Naive thymus-derived CD4-positive, alpha-beta T cell (primary cell): Measurements from ENCODE around the gene MRTFA. TPM values are rescaled to one million over a fixed set of nuclear protein-coding genes. Genes with fewer than 3 reads are reported as not detected.
A peak's percentile ranks its signal among the peaks of the same experiment; 100 is the strongest.

Experiments
- ATAC-seq: fragments of 150-1000 bp; cut with Tn5 transposase; 2 replicates; pipeline ENCODE4 v1.10.0; 2021; ENCODE audit warnings: mild to moderate bottlenecking, moderate library complexity
- CTCF ChIA-PET: fragments of 350-600 bp; sonication (Branson Sonifier 250); formaldehyde crosslinking; loops from one replicate; lab custom pipeline; 2021; ENCODE audit warnings: antibody characterized with exemption; lab: Charles Lee
- POLR2A ChIA-PET: fragments of 350-600 bp; sonication (Branson Sonifier 250); formaldehyde crosslinking; loops from one replicate; lab custom pipeline; 2021; ENCODE audit warnings: antibody characterized with exemption, inconsistent platforms; lab: Charles Lee
- DNase-seq, 9 donors: peaks; one replicate each; pipeline versions ENCODE4 v3.0.0 to v3.0.0-alpha.2; 2020 to 2022; ENCODE audit warnings: mixed read lengths in 1 of 9
- H3K27ac ChIP-seq: one replicate; pipeline ENCODE4 v1.7.0; 2013; ENCODE audit warnings: mild to moderate bottlenecking, low read depth, low read length, moderate library complexity
- H3K27me3 ChIP-seq, 2 donors: one replicate each; pipeline ENCODE4 v1.7.0; 2013; ENCODE audit warnings: low read length in 2 of 2, mild to moderate bottlenecking in 2 of 2, moderate library complexity in 2 of 2; ENCODE audit not compliant: control insufficient read depth in 2 of 2, insufficient read depth in 2 of 2
- H3K36me3 ChIP-seq, 3 experiments: 1 replicate in 2 of 3; 2 replicates in 1 of 3; pipeline ENCODE4 v1.7.0; 2013; ENCODE audit warnings: low read length in 3 of 3, mild to moderate bottlenecking in 3 of 3, moderate library complexity in 1 of 3; ENCODE audit not compliant: insufficient read depth in 3 of 3, control insufficient read depth in 2 of 3
- H3K4me1 ChIP-seq, 2 donors: one replicate each; pipeline ENCODE4 v1.7.0; 2013; ENCODE audit warnings: low read length in 2 of 2, mild to moderate bottlenecking in 2 of 2, moderate library complexity in 1 of 2; ENCODE audit not compliant: control insufficient read depth in 2 of 2, insufficient read depth in 2 of 2
- H3K4me3 ChIP-seq: 2 replicates; pipeline ENCODE4 v1.7.0; 2013; ENCODE audit warnings: mild to moderate bottlenecking, low read length
- H3K9me3 ChIP-seq, 3 experiments: 1 replicate in 2 of 3; 2 replicates in 1 of 3; pipeline ENCODE4 v1.7.0; 2013; ENCODE audit warnings: low read length in 3 of 3; ENCODE audit not compliant: control insufficient read depth in 2 of 3
- H3K27ac Mint-ChIP-seq, 9 donors: one replicate each; pipeline ENCODE4 v1.8.0; 2020 to 2022; ENCODE audit warnings: mixed read lengths in 9 of 9, mild to moderate bottlenecking in 8 of 9, moderate library complexity in 5 of 9, inconsistent platforms in 2 of 9
- H3K27me3 Mint-ChIP-seq, 5 donors: one replicate each; pipeline ENCODE4 v1.8.0; 2021 to 2022; ENCODE audit warnings: mixed read lengths in 5 of 5, mild to moderate bottlenecking in 1 of 5
- H3K36me3 Mint-ChIP-seq, 5 donors: one replicate each; pipeline ENCODE4 v1.8.0; 2020 to 2022; ENCODE audit warnings: mixed read lengths in 5 of 5, mild to moderate bottlenecking in 3 of 5, inconsistent platforms in 1 of 5
- H3K4me1 Mint-ChIP-seq, 7 donors: one replicate each; pipeline ENCODE4 v1.8.0; 2020 to 2022; ENCODE audit warnings: mixed read lengths in 7 of 7, mild to moderate bottlenecking in 3 of 7, inconsistent platforms in 1 of 7
- H3K4me3 Mint-ChIP-seq, 10 donors: one replicate each; pipeline ENCODE4 v1.8.0; 2020 to 2022; ENCODE audit warnings: mild to moderate bottlenecking in 10 of 10, mixed read lengths in 10 of 10, moderate library complexity in 6 of 10, inconsistent platforms in 2 of 10
- H3K9me3 Mint-ChIP-seq, 11 donors: one replicate each; pipeline ENCODE4 v1.8.0; 2020 to 2022; ENCODE audit warnings: mixed read lengths in 11 of 11, mild to moderate bottlenecking in 4 of 11, inconsistent platforms in 1 of 11, moderate library complexity in 1 of 11
- intact Hi-C, 2 donors: fragments of 100-400 bp; cut with micrococcal nuclease; formaldehyde crosslinking; loops; one replicate each; pipeline ENCODE4 v1.15.1; 2023
- polyA plus RNA-seq, 2 donors: library from polyadenylated mRNA; unstranded; fragments of 300-500 nt; fragmentation: Illumina TruSeq; gene quantifications; one replicate each; pipeline ENCODE4 v1.2.3, GENCODE V29; 2021
- total RNA-seq, 6 experiments: library from RNA in 5 of 6; stranded (reverse) in 5 of 6; gene quantifications; 1 replicate in 5 of 6; 2 replicates in 1 of 6; pipeline ENCODE4 v1.2.3 and lab custom pipeline; 2021 to 2026

MRTFA gene
- total and polyA plus RNA-seq, 7 experiments from 2014 or later: 17.6 to 114 (median 81.5) TPM

- Mint-ChIP-seq H3K4me3 (peak overlapping the region; percentile 87 to 97 (median 96)), H3K36me3 (peaks cover 7 to 17% (median 10%) of the 10 kb centered on the region in 5 donors), H3K27ac (peak overlapping the region; percentile 93 to 99 (median 97)), H3K27me3 (no peaks in the 10 kb centered on the region), H3K4me1 (peaks cover 42 to 92% (median 76%) of the 10 kb centered on the region in 7 donors), H3K9me3 (no peaks in the 10 kb centered on the region)
- ATAC-seq (peak; percentile 74), DNase-seq (peak in 7 of 9 donors; percentile 36 to 59 (median 40))
- intact Hi-C loops: loop anchor here (1.0 to 5.0 kb wide), 9 partner anchors 12 to 174 kb away; no protein-coding TSS in a partner anchor
- POLR2A ChIA-PET: interaction anchor here (0.6 to 4.3 kb wide), 14 partner anchors 9 to 539 kb away, joined by 3 to 42 read pairs (median 4); partner anchors contain the start of gene MRTFA
- peaks cover 36 to 48% of the 10 kb centered on the region in 2 donors for H3K4me1 ChIP-seq
- peak overlapping the region; percentile 80 for H3K27ac ChIP-seq
- no peaks in the 10 kb centered on the region for H3K9me3 ChIP-seq
- CTCF ChIA-PET: interaction anchor here (0.6 to 1.9 kb wide), 5 partner anchors 16 to 182 kb away, joined by 3 to 9 read pairs (median 5); no protein-coding TSS in a partner anchor
- H3K36me3 ChIP-seq: no peaks in the 10 kb centered on the region
- H3K4me3 ChIP-seq: peak overlapping the region; percentile 90
- no peaks in the 10 kb centered on the region for H3K27me3 ChIP-seq
Observed at GRCh38 chr22:40463683-40464082, 172.8 kb downstream of the MRTFA start.

GRCh38 chr22:40463017-40463631 is 173.4 kb downstream of the MRTFA start:
- Histone ChIP-seq H3K9me3 (no peaks in the 10 kb centered on the region), H3K4me1 (peaks cover 41 to 53% of the 10 kb centered on the region in 2 donors), H3K36me3 (no peaks in the 10 kb centered on the region), H3K27me3 (no peaks in the 10 kb centered on the region), H3K27ac (peak overlapping the region; percentile 80), H3K4me3 (peak overlapping the region; percentile 90)
- no peaks in the 10 kb centered on the region for H3K27me3 Mint-ChIP-seq
- H3K36me3 Mint-ChIP-seq: peaks cover 7 to 18% (median 15%) of the 10 kb centered on the region in 5 donors
- ATAC-seq (peak; percentile 88), DNase-seq (peak in 8 of 9 donors; percentile 36 to 65 (median 50))
- peak overlapping the region; percentile 93 to 99 (median 97) for H3K27ac Mint-ChIP-seq
- H3K4me1 Mint-ChIP-seq: peaks cover 46 to 92% (median 76%) of the 10 kb centered on the region in 7 donors
- no peaks in the 10 kb centered on the region for H3K9me3 Mint-ChIP-seq
- H3K4me3 Mint-ChIP-seq: peak overlapping the region; percentile 87 to 97 (median 96)
- ChIA-PET CTCF (interaction anchor here (0.8 to 1.8 kb wide), 5 partner anchors 15 to 220 kb away, joined by 3 to 5 read pairs (median 3); no protein-coding TSS in a partner anchor), POLR2A (interaction anchor here (0.7 to 4.3 kb wide), 15 partner anchors 10 to 418 kb away, joined by 3 to 42 read pairs (median 4); partner anchors contain the start of gene MRTFA)
- intact Hi-C loops: loop anchor here (1.0 to 5.0 kb wide), 9 partner anchors 12 to 174 kb away; no protein-coding TSS in a partner anchor

GRCh38 chr22:40462195-40462984 is 174.1 kb downstream of the MRTFA start:
- peak overlapping the region; percentile 80 for H3K27ac ChIP-seq
- DNase-seq (peak in 2 of 9 donors; percentile 11 to 17), ATAC-seq (peak; percentile 62)
- Mint-ChIP-seq H3K9me3 (no peaks in the 10 kb centered on the region), H3K4me1 (peaks cover 53 to 92% (median 76%) of the 10 kb centered on the region in 7 donors), H3K36me3 (peaks cover 7 to 19% (median 18%) of the 10 kb centered on the region in 5 donors), H3K27me3 (no peaks in the 10 kb centered on the region), H3K4me3 (peak overlapping the region; percentile 87 to 97 (median 96)), H3K27ac (peak overlapping the region; percentile 93 to 99 (median 97))
- ChIA-PET CTCF (interaction anchor here (0.9 to 1.8 kb wide), 4 partner anchors 15 to 221 kb away, joined by 3 to 5 read pairs (median 4); no protein-coding TSS in a partner anchor), POLR2A (interaction anchor here (0.6 to 4.3 kb wide), 11 partner anchors 10 to 172 kb away, joined by 3 to 42 read pairs (median 5); no protein-coding TSS in a partner anchor)
- intact Hi-C loops: loop anchor here (2.0 to 5.0 kb wide), 5 partner anchors 16 to 75 kb away; no protein-coding TSS in a partner anchor
- H3K4me3 ChIP-seq: peak overlapping the region; percentile 90
- H3K36me3 ChIP-seq: no peaks in the 10 kb centered on the region
- peaks cover 41 to 61% of the 10 kb centered on the region in 2 donors for H3K4me1 ChIP-seq
- H3K9me3 ChIP-seq: no peaks in the 10 kb centered on the region
- no peaks in the 10 kb centered on the region for H3K27me3 ChIP-seq

- ChIA-PET POLR2A (interaction anchor here (0.6 to 5.6 kb wide), 4 partner anchors 10 to 1695 kb away, joined by 3 to 42 read pairs (median 4); partner anchors contain the start of gene MRTFA), CTCF (no interaction called here)
- H3K4me3 Mint-ChIP-seq: peak overlapping the region in 6 of 10 donors; percentile 6 to 82 (median 40)
- no peak overlapping the region for H3K27ac ChIP-seq
- H3K4me1 ChIP-seq: peaks cover 24 to 58% of the 10 kb centered on the region in 2 donors
- intact Hi-C loops: no loop called here
- ATAC-seq (no peak), DNase-seq (no peak)
- peaks cover 7 to 36% (median 15%) of the 10 kb centered on the region in 5 donors for H3K36me3 Mint-ChIP-seq
- H3K27me3 Mint-ChIP-seq: no peaks in the 10 kb centered on the region
- H3K36me3 ChIP-seq: peaks cover 0 to 3% (median 0%) of the 10 kb centered on the region in 3 experiments
- peaks cover 56 to 97% (median 88%) of the 10 kb centered on the region in 7 donors for H3K4me1 Mint-ChIP-seq
- no peak overlapping the region for H3K4me3 ChIP-seq
- H3K27me3 ChIP-seq: no peaks in the 10 kb centered on the region
- no peaks in the 10 kb centered on the region for H3K9me3 ChIP-seq
- peaks cover 0 to 2% (median 0%) of the 10 kb centered on the region in 11 donors for H3K9me3 Mint-ChIP-seq
- peak overlapping the region in 8 of 9 donors; percentile 32 to 92 (median 86) for H3K27ac Mint-ChIP-seq
Observed at GRCh38 chr22:40453671-40454070, 182.8 kb downstream of the MRTFA start.

- ATAC-seq: no peak
- no peak overlapping the region for H3K4me3 ChIP-seq
- Mint-ChIP-seq H3K9me3 (peaks cover 0 to 2% (median 0%) of the 10 kb centered on the region in 11 donors), H3K27ac (peak overlapping the region in 8 of 9 donors; percentile 83 to 92 (median 86)), H3K27me3 (no peaks in the 10 kb centered on the region), H3K36me3 (peaks cover 2 to 30% (median 8%) of the 10 kb centered on the region in 5 donors), H3K4me3 (peak overlapping the region in 9 of 10 donors; percentile 34 to 82 (median 60)), H3K4me1 (peaks cover 54 to 95% (median 84%) of the 10 kb centered on the region in 7 donors)
- no peaks in the 10 kb centered on the region for H3K9me3 ChIP-seq
- intact Hi-C loops: no loop called here
- peaks cover 0 to 3% (median 0%) of the 10 kb centered on the region in 3 experiments for H3K36me3 ChIP-seq
- ChIA-PET CTCF (interaction anchor here (0.6 to 1.9 kb wide), 4 partner anchors 12 to 201 kb away, joined by 3 to 4 read pairs (median 4); no protein-coding TSS in a partner anchor), POLR2A (interaction anchor here (0.6 to 5.6 kb wide), 6 partner anchors 10 to 184 kb away, joined by 3 to 42 read pairs (median 4); partner anchors contain the start of gene MRTFA)
- peak in 1 of 9 donors; percentile 24 for DNase-seq
- H3K4me1 ChIP-seq: peaks cover 19 to 50% of the 10 kb centered on the region in 2 donors
- no peaks in the 10 kb centered on the region for H3K27me3 ChIP-seq
- H3K27ac ChIP-seq: no peak overlapping the region
Observed at GRCh38 chr22:40452730-40453487, 183.6 kb downstream of the MRTFA start.
